CD14-positive monocyte (primary cell): ENCODE results near the gene SKIDA1. TPM values are rescaled to one million over a fixed set of nuclear protein-coding genes. Genes with fewer than 3 reads are reported as not detected.
A peak's percentile ranks its signal among the peaks of the same experiment; 100 is the strongest.

Experiments used
- DNase-seq, 3 donors: peaks; one replicate each; pipeline ENCODE4 v3.0.0-alpha.2; 2011 to 2022
- H2AFZ ChIP-seq: 2 replicates; pipeline ENCODE4 v1.6.0; 2012; ENCODE audit warnings: mild to moderate bottlenecking, low read depth, low read length, inconsistent platforms; ENCODE audit not compliant: insufficient read depth, poor library complexity, severe bottlenecking
- H3K27ac ChIP-seq, 2 donors: 1 replicate in 1 of 2; 2 replicates in 1 of 2; pipeline ENCODE4 v1.5.1; 2012 to 2013; ENCODE audit warnings: low read length in 2 of 2, control low read depth in 1 of 2, inconsistent platforms in 1 of 2, low read depth in 1 of 2, mild to moderate bottlenecking in 1 of 2
- H3K27me3 ChIP-seq, 2 donors: one replicate each; pipeline versions ENCODE4 v1.6.0 to v1.6.1; 2011 to 2013; ENCODE audit warnings: low read length in 2 of 2; ENCODE audit not compliant: control insufficient read depth in 2 of 2, insufficient read depth in 2 of 2
- H3K36me3 ChIP-seq, 2 donors: replicated peaks in 1 of 2; 1 replicate in 1 of 2; 2 replicates in 1 of 2; pipeline versions ENCODE4 v1.5.1 to v1.6.1; 2012 to 2013; ENCODE audit warnings: low read length in 2 of 2, control low read depth in 1 of 2, inconsistent platforms in 1 of 2, mild to moderate bottlenecking in 1 of 2; ENCODE audit not compliant: insufficient read depth in 2 of 2, control insufficient read depth in 1 of 2
- H3K4me1 ChIP-seq, 2 donors: 1 replicate in 1 of 2; 2 replicates in 1 of 2; pipeline versions ENCODE4 v1.5.1 to v1.6.1; 2012 to 2013; ENCODE audit warnings: low read length in 2 of 2, control low read depth in 1 of 2, inconsistent platforms in 1 of 2, mild to moderate bottlenecking in 1 of 2, moderate library complexity in 1 of 2; ENCODE audit not compliant: insufficient read depth in 2 of 2, control insufficient read depth in 1 of 2
- H3K4me2 ChIP-seq: replicated peaks from 2 replicates; pipeline ENCODE3; 2012; ENCODE audit warnings: low read length, moderate library complexity, mild to moderate bottlenecking; ENCODE audit not compliant: poor library complexity, severe bottlenecking; ENCODE audit errors: extremely low read depth
- H3K4me3 ChIP-seq, 3 experiments: fragments of 200-600 bp in 1 of 3; sonication (generic) in 1 of 3; replicated peaks in 1 of 3; 1 replicate in 2 of 3; 2 replicates in 1 of 3; pipeline ENCODE4 v1.5.1; 2011 to 2013; ENCODE audit warnings: low read length in 3 of 3, mild to moderate bottlenecking in 3 of 3, control low read depth in 2 of 3, low read depth in 2 of 3, inconsistent platforms in 1 of 3, moderate library complexity in 1 of 3
- H3K79me2 ChIP-seq: 2 replicates; pipeline ENCODE4 v1.6.0; 2012; ENCODE audit warnings: mild to moderate bottlenecking, control low read depth, inconsistent platforms, low read length, moderate library complexity; ENCODE audit not compliant: insufficient read depth
- H3K9ac ChIP-seq: 2 replicates; pipeline ENCODE4 v1.6.0; 2017; ENCODE audit warnings: low read length, mild to moderate bottlenecking; ENCODE audit not compliant: insufficient read depth, poor library complexity, severe bottlenecking
- H3K9me3 ChIP-seq, 2 donors: replicated peaks in 1 of 2; 1 replicate in 1 of 2; 2 replicates in 1 of 2; pipeline versions ENCODE4 v1.5.1 to v1.6.1; 2012 to 2013; ENCODE audit warnings: low read length in 2 of 2, control low read depth in 1 of 2; ENCODE audit not compliant: control insufficient read depth in 1 of 2, insufficient read depth in 1 of 2
- H4K20me1 ChIP-seq: 2 replicates; pipeline ENCODE4 v1.6.0; 2012; ENCODE audit warnings: mild to moderate bottlenecking, low read length, control low read depth, moderate library complexity; ENCODE audit not compliant: insufficient read depth
- H3K27ac Mint-ChIP-seq, 7 donors: one replicate each; pipeline ENCODE4 v1.8.0; 2020; ENCODE audit warnings: mild to moderate bottlenecking in 7 of 7, mixed read lengths in 7 of 7, moderate library complexity in 6 of 7, inconsistent platforms in 2 of 7
- H3K27me3 Mint-ChIP-seq, 3 donors: one replicate each; pipeline ENCODE4 v1.8.0; 2021 to 2022; ENCODE audit warnings: low read depth in 3 of 3, mild to moderate bottlenecking in 3 of 3, mixed read lengths in 3 of 3, moderate library complexity in 3 of 3, inconsistent platforms in 1 of 3
- H3K36me3 Mint-ChIP-seq, 2 donors: one replicate each; pipeline ENCODE4 v1.8.0; 2020; ENCODE audit warnings: mixed read lengths in 2 of 2, inconsistent platforms in 1 of 2, mild to moderate bottlenecking in 1 of 2
- H3K4me1 Mint-ChIP-seq: one replicate; pipeline ENCODE4 v1.8.0; 2020; ENCODE audit warnings: mild to moderate bottlenecking, mixed read lengths
- H3K4me3 Mint-ChIP-seq, 2 donors: one replicate each; pipeline ENCODE4 v1.8.0; 2020; ENCODE audit warnings: mild to moderate bottlenecking in 2 of 2, mixed read lengths in 2 of 2, moderate library complexity in 1 of 2
- H3K9me3 Mint-ChIP-seq, 7 donors: one replicate each; pipeline ENCODE4 v1.8.0; 2020 to 2022; ENCODE audit warnings: mixed read lengths in 7 of 7, mild to moderate bottlenecking in 6 of 7, moderate library complexity in 6 of 7, inconsistent platforms in 2 of 7
- CTCF ChIP-seq: fragments of 200-600 bp; IDR thresholded peaks from one replicate; pipeline ENCODE4 v1.8.0; 2022; ENCODE audit warnings: antibody characterized with exemption, mild to moderate bottlenecking
- WGBS: methylation state at CpG from one replicate; pipeline ENCODE4 v1.1.5; 2013; ENCODE audit warnings: missing lambda C conversion rate; ENCODE audit not compliant: insufficient coverage; 5-methylcytosine and 5-hydroxymethylcytosine counted together
- intact Hi-C, 2 donors: fragments of 100-400 bp; cut with micrococcal nuclease; formaldehyde crosslinking; loops; one replicate each; pipeline versions ENCODE4 v1.15.0 to v1.15.1; 2023
- polyA plus RNA-seq, 3 donors: library from polyadenylated mRNA; depleted of rRNA in 1 of 3; unstranded in 2 of 3; stranded (reverse) in 1 of 3; fragments of 300-500 nt in 2 of 3; fragments of >200 nt in 1 of 3; fragmentation: Illumina TruSeq in 2 of 3; gene quantifications; 1 replicate in 2 of 3; 2 replicates in 1 of 3; pipeline ENCODE4 v1.2.3, GENCODE V29; 2012 to 2021

The SKIDA1 gene
- polyA plus RNA-seq, 3 donors: 0.04 to 0.15 TPM; not detected in 1

GRCh38 chr10:21534280-21534586 lies 8.8 kb upstream of the SKIDA1 start:
- Histone ChIP-seq H3K9me3 (no peaks in the 10 kb centered on the region), H3K36me3 (peaks cover 17 to 28% of the 10 kb centered on the region in 2 donors), H3K4me1 (peaks cover 15 to 21% of the 10 kb centered on the region in 2 donors), H2AFZ (peak overlapping the region; percentile 53), H3K4me2 (peak overlapping the region; percentile 99), H3K9ac (peak overlapping the region; percentile 75), H3K4me3 (peak overlapping the region; percentile 55 to 93 (median 74)), H3K79me2 (peaks cover 42% of the 10 kb centered on the region), H3K27ac (peak overlapping the region; percentile 70 to 82), H3K27me3 (no peaks in the 10 kb centered on the region), H4K20me1 (peaks cover 28% of the 10 kb centered on the region)
- peak overlapping the region; percentile 90 to 98 for H3K4me3 Mint-ChIP-seq
- H3K36me3 Mint-ChIP-seq: peaks cover 13 to 26% of the 10 kb centered on the region in 2 donors
- H3K9me3 Mint-ChIP-seq: peaks cover 0 to 2% (median 0%) of the 10 kb centered on the region in 7 donors
- intact Hi-C loops: loop anchor here in 1 of 2 donors (10.0 kb wide), 3 partner anchors 691 to 1911 kb away; partner anchors contain the start of gene BMI1
- H3K4me1 Mint-ChIP-seq: peaks cover 23% of the 10 kb centered on the region
- peak overlapping the region in 6 of 7 donors; percentile 32 to 89 (median 70) for H3K27ac Mint-ChIP-seq
- TF ChIP-seq CTCF: no peak
- WGBS: 2% methylated on average over 7 of the region's 26 CpGs
- H3K27me3 Mint-ChIP-seq: no peaks in the 10 kb centered on the region
- DNase-seq: no peak

- Mint-ChIP-seq H3K27me3 (no peaks in the 10 kb centered on the region), H3K27ac (peak within 1 kb of the TSS; percentile 75 to 95 (median 92)), H3K9me3 (peaks cover 0 to 2% (median 0%) of the 10 kb centered on the region in 7 donors), H3K36me3 (peaks cover 8 to 20% of the 10 kb centered on the region in 2 donors), H3K4me1 (peaks cover 25% of the 10 kb centered on the region), H3K4me3 (peak within 1 kb of the TSS; percentile 95 to 98)
- H4K20me1 ChIP-seq: peaks cover 27% of the 10 kb centered on the region
- H3K27ac ChIP-seq: peak within 1 kb of the TSS; percentile 81 to 82
- H3K4me1 ChIP-seq: peaks cover 15 to 21% of the 10 kb centered on the region in 2 donors
- TF ChIP-seq CTCF: peak; percentile 23
- no peaks in the 10 kb centered on the region for H3K27me3 ChIP-seq
- H3K9me3 ChIP-seq: no peaks in the 10 kb centered on the region
- peak; percentile 90 to 91 (median 91) for DNase-seq
- peak within 1 kb of the TSS; percentile 55 to 93 (median 91) for H3K4me3 ChIP-seq
- H3K36me3 ChIP-seq: peaks cover 11 to 23% of the 10 kb centered on the region in 2 donors
- under 1% methylated on average over 54 of the region's 74 CpGs for WGBS
- peak within 1 kb of the TSS; percentile 91 for H2AFZ ChIP-seq
- H3K79me2 ChIP-seq: peaks cover 36% of the 10 kb centered on the region
- peak within 1 kb of the TSS; percentile 99 for H3K4me2 ChIP-seq
- H3K9ac ChIP-seq: peak within 1 kb of the TSS; percentile 75
- intact Hi-C loops: loop anchor here in 1 of 2 donors (10.0 kb wide), 3 partner anchors 691 to 1911 kb away; partner anchors contain the start of gene BMI1
These were observed 8.2 kb upstream of the SKIDA1 start, which contains the start of gene MLLT10 for GRCh38 chr10:21533467-21534279. TSS of gene MLLT10 (plus strand) at chr10:21534232. CDS start at chr10:21534645, 413 bp downstream.
